SK-N-SH (cell line): ENCODE measurements around the gene GDNF. TPM values are rescaled to one million over a fixed set of nuclear protein-coding genes. Genes with fewer than 3 reads are reported as not detected.

Experiments used
- CTCF ChIA-PET: fragments of 300-600, 350-600 bp; formaldehyde crosslinking; extraction: SDS; loops from one replicate; lab custom pipeline; 2021; lab: Yijun Ruan, JAX
- POLR2A ChIA-PET: fragments of 350-600 bp; sonication (Branson Sonifier 250); formaldehyde crosslinking; extraction: SDS; loops from one replicate; lab custom pipeline; 2020; ENCODE audit warnings: antibody characterized with exemption, inconsistent platforms; lab: Yijun Ruan, JAX
- DNase-seq: peaks from one replicate; pipeline ENCODE4 v3.0.0; 2012
- H2AFZ ChIP-seq: fragments of 200-600 bp; sonication (generic); 2 replicates; pipeline ENCODE4 v1.8.1; 2016; ENCODE audit warnings: antibody characterized with exemption, mild to moderate bottlenecking, low read depth
- H3F3A ChIP-seq: fragments of 200-600 bp; sonication (generic); replicated peaks from 2 replicates; pipeline ENCODE3; 2016; ENCODE audit warnings: antibody characterized with exemption, mild to moderate bottlenecking; ENCODE audit not compliant: insufficient read depth
- H3K27ac ChIP-seq, 2 experiments: fragments of 200-500 bp in 1 of 2; fragments of 200-600 bp in 1 of 2; sonication (Bioruptor generic) in 1 of 2; sonication (generic), shearing (Covaris generic) in 1 of 2; 2 replicates each; pipeline versions ENCODE4 v1.5.1 to v1.6.1; 2014 to 2016; ENCODE audit warnings: low read depth in 2 of 2, inconsistent platforms in 1 of 2, low read length in 1 of 2, mild to moderate bottlenecking in 1 of 2, mixed read lengths in 1 of 2
- H3K27me3 ChIP-seq: fragments of 200-600 bp; sonication (generic), shearing (Covaris generic); 2 replicates; pipeline ENCODE4 v1.6.1; 2016; ENCODE audit warnings: mixed run types; ENCODE audit not compliant: insufficient read depth
- H3K36me3 ChIP-seq, 2 experiments: fragments of 200-500 bp in 1 of 2; fragments of 200-600 bp in 1 of 2; sonication (Bioruptor generic) in 1 of 2; sonication (generic) in 1 of 2; replicated peaks in 1 of 2; 2 replicates each; pipeline versions ENCODE3 to v1.5.1; 2014 to 2016; ENCODE audit warnings: low read length in 1 of 2, mild to moderate bottlenecking in 1 of 2; ENCODE audit not compliant: insufficient read depth in 2 of 2, control insufficient read depth in 1 of 2
- H3K4me1 ChIP-seq, 2 experiments: fragments of 200-500 bp in 1 of 2; fragments of 200-600 bp in 1 of 2; sonication (Bioruptor generic) in 1 of 2; sonication (generic), shearing (Covaris generic) in 1 of 2; 2 replicates each; pipeline versions ENCODE4 v1.5.1 to v1.6.1; 2014 to 2016; ENCODE audit warnings: low read depth in 1 of 2, low read length in 1 of 2, mixed run types in 1 of 2; ENCODE audit not compliant: insufficient read depth in 2 of 2, control insufficient read depth in 1 of 2
- H3K4me2 ChIP-seq: fragments of 200-600 bp; sonication (generic), shearing (Covaris generic); 2 replicates; pipeline ENCODE4 v1.6.1; 2017; ENCODE audit warnings: mixed run types
- H3K4me3 ChIP-seq, 2 experiments: fragments of 200-500 bp in 1 of 2; fragments of 200-600 bp in 1 of 2; sonication (Bioruptor generic) in 1 of 2; sonication (generic), shearing (Covaris generic) in 1 of 2; 2 replicates each; pipeline versions ENCODE4 v1.5.1 to v1.8.1; 2014 to 2016; ENCODE audit warnings: low read depth in 2 of 2, inconsistent platforms in 1 of 2, low read length in 1 of 2, mild to moderate bottlenecking in 1 of 2, mixed read lengths in 1 of 2, moderate library complexity in 1 of 2
- H3K79me2 ChIP-seq: fragments of 200-600 bp; sonication (generic); 2 replicates; pipeline ENCODE4 v1.8.1; 2017; ENCODE audit warnings: mild to moderate bottlenecking; ENCODE audit not compliant: insufficient read depth
- H3K9ac ChIP-seq: fragments of 200-600 bp; sonication (generic); 2 replicates; pipeline ENCODE4 v1.6.1; 2017; ENCODE audit warnings: mixed run types
- H3K9me2 ChIP-seq: fragments of 200-600 bp; sonication (generic); 2 replicates; pipeline ENCODE4 v1.6.1; 2017; ENCODE audit warnings: mixed run types
- H3K9me3 ChIP-seq: fragments of 200-600 bp; sonication (generic); 2 replicates; pipeline ENCODE4 v1.6.1; 2017; ENCODE audit warnings: mixed run types, mild to moderate bottlenecking, moderate library complexity
- H4K20me1 ChIP-seq: fragments of 200-600 bp; sonication (generic); 2 replicates; pipeline ENCODE4 v1.6.1; 2017; ENCODE audit warnings: mild to moderate bottlenecking, mixed run types; ENCODE audit not compliant: insufficient read depth
- EP300 ChIP-seq, 2 experiments: IDR thresholded peaks; 2 replicates each; pipeline versions ENCODE4 v1.4.0 to v1.6.1; 2012; ENCODE audit warnings: borderline replicate concordance in 1 of 2, low read depth in 1 of 2, low read length in 1 of 2
- JUND ChIP-seq: IDR thresholded peaks from 2 replicates; pipeline ENCODE4 v1.4.0; 2012
- MEF2A ChIP-seq: IDR thresholded peaks from 2 replicates; pipeline ENCODE4 v1.4.0; 2012; ENCODE audit warnings: low read depth, borderline replicate concordance
- MXI1 ChIP-seq: IDR thresholded peaks from 2 replicates; pipeline ENCODE4 v1.6.1; 2012; ENCODE audit warnings: mild to moderate bottlenecking, low read depth, low read length, improper control_type of control experiment
- NRF1 ChIP-seq: IDR thresholded peaks from 2 replicates; pipeline ENCODE4 v1.6.1; 2012; ENCODE audit warnings: low read depth, mild to moderate bottlenecking, low read length
- RAD21 ChIP-seq: IDR thresholded peaks from 2 replicates; pipeline ENCODE4 v1.6.1; 2012; ENCODE audit warnings: mild to moderate bottlenecking, low read length
- RFX5 ChIP-seq: IDR thresholded peaks from 2 replicates; pipeline ENCODE4 v1.6.1; 2012; ENCODE audit warnings: mild to moderate bottlenecking, improper control_type of control experiment, low read length
- TAF1 ChIP-seq: IDR thresholded peaks from 2 replicates; pipeline ENCODE4 v1.6.1; 2012; ENCODE audit warnings: low read depth, mild to moderate bottlenecking, low read length, moderate library complexity, borderline replicate concordance
- YY1 ChIP-seq: IDR thresholded peaks from 2 replicates; pipeline ENCODE4 v1.4.0; 2012; ENCODE audit warnings: low read depth, mild to moderate bottlenecking
- WGBS: methylation state at CpG from one replicate; pipeline ENCODE4 v1.1.6; 2017; ENCODE audit warnings: low lambda C conversion rate; 5-methylcytosine and 5-hydroxymethylcytosine counted together
- polyA plus RNA-seq, 3 experiments: library from polyadenylated mRNA; depleted of rRNA; stranded (reverse); fragments of >200 nt; gene quantifications; 2 replicates each; pipeline ENCODE4 v1.2.3, GENCODE V29; 2012
- TF ChIP-seq, protein P1 (sequence below): IDR thresholded peaks from 2 replicates; pipeline ENCODE4 v1.6.1; 2012; ENCODE audit warnings: mild to moderate bottlenecking, low read depth, low read length, moderate library complexity
- TF ChIP-seq, protein P2 (sequence below): IDR thresholded peaks from 2 replicates; pipeline ENCODE4 v1.4.0; 2012; ENCODE audit warnings: low read depth
- TF ChIP-seq, protein P3 (sequence below): fragments of 200-600 bp; sonication (generic); IDR thresholded peaks from 2 replicates; pipeline ENCODE4 v1.6.1; 2017; ENCODE audit warnings: antibody characterized with exemption, mild to moderate bottlenecking, moderate library complexity

GDNF gene
- polyA plus RNA-seq, 1 of the 3 experiments (the other 2 are of a cell fraction) = 9.0 TPM

DNA sequence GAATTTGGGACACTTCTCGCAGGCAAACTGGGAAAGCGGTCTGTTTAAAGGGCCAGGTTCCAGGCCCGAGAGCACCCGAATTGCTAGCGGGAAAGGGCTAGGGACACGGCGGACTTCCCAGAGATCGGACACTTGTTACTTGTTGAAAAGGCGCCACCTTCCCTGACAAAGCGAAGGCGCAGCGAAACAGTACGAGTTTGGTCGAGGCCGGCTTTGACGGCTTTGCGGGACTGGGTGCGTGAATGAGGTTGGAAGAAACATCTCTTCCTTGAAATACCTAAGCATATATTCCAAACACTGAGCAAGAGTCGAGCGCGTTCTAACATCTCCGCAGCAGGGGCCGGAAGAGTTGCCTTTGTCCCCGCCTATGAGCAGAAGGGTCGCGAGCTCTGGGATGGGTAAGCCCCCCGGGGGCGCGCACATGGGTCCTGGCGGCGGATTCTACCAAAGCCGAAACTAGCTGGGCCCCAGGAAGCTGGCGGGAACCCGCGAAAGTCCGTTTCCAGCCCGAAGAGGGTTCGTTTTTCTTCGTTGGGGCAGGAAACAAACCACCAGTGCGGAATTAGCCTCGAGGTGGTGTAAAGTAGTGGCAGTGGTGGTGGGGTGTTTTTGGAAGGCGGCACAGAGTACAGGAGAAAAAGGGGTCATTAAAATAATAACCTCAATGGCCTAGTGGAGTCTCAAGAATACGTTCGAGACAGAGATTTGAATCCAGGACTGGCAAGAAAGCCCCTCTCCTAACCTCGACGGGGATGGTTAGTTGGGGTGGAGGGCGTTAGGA is 1.5 kb downstream of the GDNF start:
- ChIA-PET POLR2A (no interaction called here), CTCF (interaction anchor here (0.9 to 1.2 kb wide), 2 partner anchors 11 to 353 kb away, joined by 3 to 5 read pairs; no protein-coding TSS in a partner anchor)
- no peaks in the 10 kb centered on the region; the same call in 1 of the 2 replicates for H4K20me1 ChIP-seq
- H3K36me3 ChIP-seq = peaks cover 0 to under 1% of the 10 kb centered on the region in 2 experiments
- WGBS = 18% methylated on average over 37 of the region's 47 CpGs
- peaks cover 99% of the 10 kb centered on the region for H3K79me2 ChIP-seq
- peak overlapping the region; percentile 54 to 86; a peak in 3 of 4 replicates for H3K4me3 ChIP-seq
- H3K4me1 ChIP-seq = peaks cover 2 to 28% of the 10 kb centered on the region in 2 experiments; a peak in 3 of 4 replicates
- H3K27ac ChIP-seq = peak overlapping the region in 1 of 2 experiments; percentile 87; a peak in 2 of 4 replicates
- peak overlapping the region; percentile 36; the same call in 1 of the 2 replicates for H2AFZ ChIP-seq
- H3K9ac ChIP-seq = peak overlapping the region; percentile 95
- H3F3A ChIP-seq = peaks cover 20% of the 10 kb centered on the region
- peak overlapping the region; percentile 98 for H3K4me2 ChIP-seq
- no peaks in the 10 kb centered on the region for H3K9me2 ChIP-seq
- DNase-seq = peak; percentile 32
- no peaks in the 10 kb centered on the region for H3K9me3 ChIP-seq
- no peaks in the 10 kb centered on the region for H3K27me3 ChIP-seq
- TF ChIP-seq YY1 = peak; percentile 29; the same call in 1 of the 2 replicates
- TF ChIP-seq, protein P1, sequence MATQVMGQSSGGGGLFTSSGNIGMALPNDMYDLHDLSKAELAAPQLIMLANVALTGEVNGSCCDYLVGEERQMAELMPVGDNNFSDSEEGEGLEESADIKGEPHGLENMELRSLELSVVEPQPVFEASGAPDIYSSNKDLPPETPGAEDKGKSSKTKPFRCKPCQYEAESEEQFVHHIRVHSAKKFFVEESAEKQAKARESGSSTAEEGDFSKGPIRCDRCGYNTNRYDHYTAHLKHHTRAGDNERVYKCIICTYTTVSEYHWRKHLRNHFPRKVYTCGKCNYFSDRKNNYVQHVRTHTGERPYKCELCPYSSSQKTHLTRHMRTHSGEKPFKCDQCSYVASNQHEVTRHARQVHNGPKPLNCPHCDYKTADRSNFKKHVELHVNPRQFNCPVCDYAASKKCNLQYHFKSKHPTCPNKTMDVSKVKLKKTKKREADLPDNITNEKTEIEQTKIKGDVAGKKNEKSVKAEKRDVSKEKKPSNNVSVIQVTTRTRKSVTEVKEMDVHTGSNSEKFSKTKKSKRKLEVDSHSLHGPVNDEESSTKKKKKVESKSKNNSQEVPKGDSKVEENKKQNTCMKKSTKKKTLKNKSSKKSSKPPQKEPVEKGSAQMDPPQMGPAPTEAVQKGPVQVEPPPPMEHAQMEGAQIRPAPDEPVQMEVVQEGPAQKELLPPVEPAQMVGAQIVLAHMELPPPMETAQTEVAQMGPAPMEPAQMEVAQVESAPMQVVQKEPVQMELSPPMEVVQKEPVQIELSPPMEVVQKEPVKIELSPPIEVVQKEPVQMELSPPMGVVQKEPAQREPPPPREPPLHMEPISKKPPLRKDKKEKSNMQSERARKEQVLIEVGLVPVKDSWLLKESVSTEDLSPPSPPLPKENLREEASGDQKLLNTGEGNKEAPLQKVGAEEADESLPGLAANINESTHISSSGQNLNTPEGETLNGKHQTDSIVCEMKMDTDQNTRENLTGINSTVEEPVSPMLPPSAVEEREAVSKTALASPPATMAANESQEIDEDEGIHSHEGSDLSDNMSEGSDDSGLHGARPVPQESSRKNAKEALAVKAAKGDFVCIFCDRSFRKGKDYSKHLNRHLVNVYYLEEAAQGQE = no peak
- TF ChIP-seq EP300 (IDR thresholded peaks at IDR 0.05; ENCODE audit: borderline replicate concordance in 1 of 2, low read depth in 1 of 2, low read length in 1 of 2) = no peak
- TF ChIP-seq, protein P2, sequence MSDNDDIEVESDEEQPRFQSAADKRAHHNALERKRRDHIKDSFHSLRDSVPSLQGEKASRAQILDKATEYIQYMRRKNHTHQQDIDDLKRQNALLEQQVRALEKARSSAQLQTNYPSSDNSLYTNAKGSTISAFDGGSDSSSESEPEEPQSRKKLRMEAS = peak; percentile 37; the same call in 1 of the 2 replicates
- TF ChIP-seq RAD21 = no peak
- TF ChIP-seq, protein P3, sequence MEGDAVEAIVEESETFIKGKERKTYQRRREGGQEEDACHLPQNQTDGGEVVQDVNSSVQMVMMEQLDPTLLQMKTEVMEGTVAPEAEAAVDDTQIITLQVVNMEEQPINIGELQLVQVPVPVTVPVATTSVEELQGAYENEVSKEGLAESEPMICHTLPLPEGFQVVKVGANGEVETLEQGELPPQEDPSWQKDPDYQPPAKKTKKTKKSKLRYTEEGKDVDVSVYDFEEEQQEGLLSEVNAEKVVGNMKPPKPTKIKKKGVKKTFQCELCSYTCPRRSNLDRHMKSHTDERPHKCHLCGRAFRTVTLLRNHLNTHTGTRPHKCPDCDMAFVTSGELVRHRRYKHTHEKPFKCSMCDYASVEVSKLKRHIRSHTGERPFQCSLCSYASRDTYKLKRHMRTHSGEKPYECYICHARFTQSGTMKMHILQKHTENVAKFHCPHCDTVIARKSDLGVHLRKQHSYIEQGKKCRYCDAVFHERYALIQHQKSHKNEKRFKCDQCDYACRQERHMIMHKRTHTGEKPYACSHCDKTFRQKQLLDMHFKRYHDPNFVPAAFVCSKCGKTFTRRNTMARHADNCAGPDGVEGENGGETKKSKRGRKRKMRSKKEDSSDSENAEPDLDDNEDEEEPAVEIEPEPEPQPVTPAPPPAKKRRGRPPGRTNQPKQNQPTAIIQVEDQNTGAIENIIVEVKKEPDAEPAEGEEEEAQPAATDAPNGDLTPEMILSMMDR = peak; percentile 34
- TF ChIP-seq, all 33 proteins: peak for 3

DNA sequence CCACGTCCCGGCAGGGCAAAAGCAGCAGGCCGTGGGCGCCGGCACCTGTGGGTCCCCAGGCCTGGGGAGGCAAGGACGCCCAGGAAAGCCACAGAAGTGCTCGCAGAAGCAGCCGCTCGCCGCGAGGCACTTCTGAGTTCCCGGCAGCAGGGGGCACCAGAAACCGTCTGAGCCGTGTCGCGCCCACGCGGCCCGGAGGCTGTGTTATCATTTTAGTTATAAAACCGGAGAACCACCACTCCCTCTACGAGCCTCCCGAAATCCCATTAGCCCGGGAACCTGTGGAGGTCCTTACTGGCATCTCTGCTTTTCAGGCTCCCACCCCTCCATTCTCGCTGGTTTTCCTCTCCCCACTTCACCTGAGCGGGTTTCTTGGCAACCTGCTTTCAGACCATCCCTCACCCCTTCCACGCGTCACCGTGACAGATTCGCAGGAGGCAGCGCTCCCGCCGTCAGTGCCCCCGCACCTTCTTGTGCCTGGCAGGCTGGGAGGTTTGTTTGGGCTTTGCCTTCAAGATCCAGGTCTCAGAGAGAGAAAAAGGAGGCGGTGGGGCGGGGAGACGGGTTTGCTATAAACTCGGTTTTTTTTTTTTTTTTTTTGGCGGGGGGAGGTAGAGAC is 2.3 kb downstream of the GDNF start:
- H2AFZ ChIP-seq = peak overlapping the region; percentile 56; the same call in 1 of the 2 replicates
- peaks cover 26% of the 10 kb centered on the region for H3F3A ChIP-seq
- ChIA-PET POLR2A (no interaction called here), CTCF (interaction anchor here (1.0 to 1.5 kb wide), 6 partner anchors 13 to 425 kb away, joined by 3 to 7 read pairs (median 4); no protein-coding TSS in a partner anchor)
- H3K4me3 ChIP-seq = peak overlapping the region; percentile 54 to 86
- peaks cover 2 to 33% of the 10 kb centered on the region in 2 experiments; a peak in 3 of 4 replicates for H3K4me1 ChIP-seq
- peak overlapping the region; percentile 98 for H3K4me2 ChIP-seq
- no peaks in the 10 kb centered on the region for H3K9me2 ChIP-seq
- H3K79me2 ChIP-seq = peaks cover 99% of the 10 kb centered on the region
- no peaks in the 10 kb centered on the region for H3K27me3 ChIP-seq
- 8% methylated on average over 35 of the region's 38 CpGs for WGBS
- peak; percentile 76 for DNase-seq
- H4K20me1 ChIP-seq = no peaks in the 10 kb centered on the region; the same call in 1 of the 2 replicates
- H3K9ac ChIP-seq = peak overlapping the region; percentile 95
- H3K9me3 ChIP-seq = no peaks in the 10 kb centered on the region
- peak overlapping the region in 1 of 2 experiments; percentile 87; a peak in 2 of 4 replicates for H3K27ac ChIP-seq
- peaks cover 0 to 4% of the 10 kb centered on the region in 2 experiments for H3K36me3 ChIP-seq
- TF ChIP-seq, protein P1 = no peak
- no peak for TF ChIP-seq MXI1
- no peak for TF ChIP-seq NRF1
- peak; percentile 68 for TF ChIP-seq RAD21
- TF ChIP-seq YY1 = no peak
- TF ChIP-seq RFX5 = no peak
- TF ChIP-seq MEF2A = no peak
- no peak for TF ChIP-seq TAF1
- TF ChIP-seq EP300 (IDR thresholded peaks at IDR 0.05; ENCODE audit: borderline replicate concordance in 1 of 2, low read depth in 1 of 2, low read length in 1 of 2) = no peak
- TF ChIP-seq JUND = no peak
